K562 (cell line): ENCODE data around the gene SLC49A4. TPM values are rescaled to one million over a fixed set of nuclear protein-coding genes. Genes with fewer than 3 reads are reported as not detected.
A peak's percentile ranks its signal among the peaks of the same experiment; 100 is the strongest.

Experiments
- ATAC-seq: fragments of 200-7000 bp; cut with Tn5 transposase; 3 replicates; pipeline ENCODE4 v1.9.1; 2020; ENCODE audit warnings: moderate library complexity
- BruUV-seq: library from RNA; stranded (reverse); fragments of 400-500 nt; replicated peaks from 2 replicates; lab custom pipeline; 2021; lab: Mats Ljungman, UMichigan
- CTCF ChIA-PET: fragments of 300-600 bp; formaldehyde crosslinking; extraction: SDS; loops from one replicate; lab custom pipeline; 2021; ENCODE audit warnings: low intra/inter-chr PET ratio; lab: Yijun Ruan, JAX
- POLR2A ChIA-PET: fragments of 300-600, 350-650 bp; sonication (Branson Sonifier 250); formaldehyde crosslinking; extraction: SDS; loops from one replicate; lab custom pipeline; 2021; ENCODE audit warnings: antibody characterized with exemption, inconsistent platforms; lab: Yijun Ruan, JAX
- DNase-seq, 4 experiments: peaks; one replicate each; pipeline versions ENCODE4 v3.0.0 to v3.0.0-alpha.2; 2011 to 2018; ENCODE audit warnings: low spot score in 3 of 4, mixed read lengths in 3 of 4; ENCODE audit errors: extremely low read depth in 1 of 4
- FAIRE-seq: peaks from 2 replicates; lab custom pipeline; 2011; peaks lifted over from hg19 to GRCh38; lab: Jason Lieb, UNC
- H2AFZ ChIP-seq: 2 replicates; pipeline ENCODE4 v1.6.0; 2011; ENCODE audit warnings: low read depth, low read length, control low read depth, inconsistent platforms
- H3K27ac ChIP-seq: fragments of 200-600 bp; 3 replicates; pipeline ENCODE4 v1.8.0; 2011; ENCODE audit warnings: low read depth, mild to moderate bottlenecking, control low read depth, inconsistent platforms, low read length, moderate library complexity, mixed read lengths; ENCODE audit errors: extremely low read depth
- H3K27me3 ChIP-seq, 2 experiments: fragments of 300-600 bp in 1 of 2; 2 replicates in 1 of 2; 3 replicates in 1 of 2; pipeline versions ENCODE4 v1.6.0 to v1.8.0; 2011; ENCODE audit warnings: inconsistent platforms in 2 of 2, low read length in 2 of 2, mild to moderate bottlenecking in 1 of 2, mixed read lengths in 1 of 2, moderate library complexity in 1 of 2; ENCODE audit not compliant: control insufficient read depth in 2 of 2, insufficient read depth in 2 of 2
- H3K36me3 ChIP-seq: fragments of 300-600 bp; 3 replicates; pipeline ENCODE4 v1.8.0; 2011; ENCODE audit warnings: mild to moderate bottlenecking, low read length, inconsistent platforms; ENCODE audit not compliant: control insufficient read depth, insufficient read depth
- H3K4me1 ChIP-seq, 2 experiments: fragments of 200-600 bp in 1 of 2; replicated peaks in 1 of 2; 2 replicates in 1 of 2; 3 replicates in 1 of 2; pipeline versions ENCODE4 v1.5.1 to v1.8.0; 2011; ENCODE audit warnings: inconsistent platforms in 2 of 2, low read length in 2 of 2, mild to moderate bottlenecking in 1 of 2, mixed read lengths in 1 of 2, moderate library complexity in 1 of 2; ENCODE audit not compliant: control insufficient read depth in 2 of 2, insufficient read depth in 2 of 2
- H3K4me2 ChIP-seq: 2 replicates; pipeline ENCODE4 v1.6.1; 2011; ENCODE audit warnings: low read length, control low read depth, inconsistent platforms, mixed read lengths; ENCODE audit not compliant: insufficient read depth
- H3K4me3 ChIP-seq: fragments of 200-600 bp; sonication (generic), shearing (Covaris generic); 2 replicates; pipeline ENCODE4 v1.5.1; 2016; ENCODE audit warnings: control low read depth, inconsistent platforms
- H3K79me2 ChIP-seq: fragments of 200-600 bp; 3 replicates; pipeline ENCODE4 v1.8.0; 2011; ENCODE audit warnings: low read length, inconsistent platforms; ENCODE audit not compliant: control insufficient read depth, insufficient read depth
- H3K9ac ChIP-seq, 2 experiments: 2 replicates each; pipeline versions ENCODE4 v1.6.0 to v1.6.1; 2011; ENCODE audit warnings: low read depth in 2 of 2, low read length in 2 of 2, control low read depth in 1 of 2, inconsistent platforms in 1 of 2, mild to moderate bottlenecking in 1 of 2, mixed read lengths in 1 of 2; ENCODE audit not compliant: insufficient read depth in 1 of 2
- H3K9me1 ChIP-seq: one replicate; pipeline ENCODE4 v1.6.0; 2011; ENCODE audit warnings: inconsistent platforms, mild to moderate bottlenecking, low read length, moderate library complexity; ENCODE audit not compliant: control insufficient read depth, insufficient read depth
- H3K9me3 ChIP-seq: replicated peaks from 2 replicates; pipeline ENCODE4 v1.5.1; 2011; ENCODE audit warnings: low read depth, low read length, inconsistent platforms; ENCODE audit not compliant: control insufficient read depth, insufficient read depth
- H4K20me1 ChIP-seq: replicated peaks from 2 replicates; pipeline ENCODE4 v1.6.1; 2011; ENCODE audit warnings: low read length, inconsistent platforms, mixed read lengths; ENCODE audit not compliant: control insufficient read depth, insufficient read depth
- ARID3A ChIP-seq: IDR thresholded peaks from 2 replicates; pipeline ENCODE4 v1.6.1; 2012; ENCODE audit warnings: low read depth, low read length, improper control_type of control experiment, borderline replicate concordance
- EHMT2 ChIP-seq: fragments of 450-650 bp; IDR thresholded peaks from 2 replicates; pipeline ENCODE4 v1.6.1; 2018; ENCODE audit warnings: antibody characterized with exemption
- EP300 ChIP-seq: IDR thresholded peaks from 2 replicates; pipeline ENCODE4 v1.6.1; 2012; ENCODE audit warnings: low read length, improper control_type of control experiment
- HEY1 ChIP-seq: fragments of 250-450 bp; sonication (Bioruptor Pico); IDR thresholded peaks from 2 replicates; pipeline ENCODE4 v1.5.0; 2020; ENCODE audit warnings: mild to moderate bottlenecking, moderate library complexity, borderline replicate concordance
- HSF4 ChIP-seq: fragments of 250-450 bp; sonication (Bioruptor Pico); IDR thresholded peaks from 2 replicates; pipeline ENCODE4 v2.1.2; 2022; ENCODE audit warnings: mild to moderate bottlenecking, moderate library complexity, borderline replicate concordance
- KDM2B ChIP-seq: fragments of 250-450 bp; sonication (Bioruptor Pico); IDR thresholded peaks from 2 replicates; pipeline ENCODE4 v1.8.0; 2021; ENCODE audit warnings: mild to moderate bottlenecking, moderate library complexity
- NFYB ChIP-seq: IDR thresholded peaks from 2 replicates; pipeline ENCODE4 v1.6.1; 2011; ENCODE audit warnings: mild to moderate bottlenecking, moderate library complexity; ENCODE audit not compliant: insufficient read length; ENCODE audit errors: extremely low read depth
- RBFOX2 ChIP-seq: fragments of 200-400 bp; formaldehyde crosslinking; IDR thresholded peaks from 2 replicates; pipeline ENCODE4 v1.6.1; 2017; ENCODE audit warnings: low read depth, mild to moderate bottlenecking, low read length, moderate library complexity
- RFX7 ChIP-seq: fragments of 250-450 bp; sonication (Bioruptor Pico); IDR thresholded peaks from 2 replicates; pipeline ENCODE4 v1.5.1; 2021; ENCODE audit warnings: mild to moderate bottlenecking
- SMARCE1 ChIP-seq: fragments of 450-650 bp; IDR thresholded peaks from 2 replicates; pipeline ENCODE4 v1.7.1; 2016; ENCODE audit warnings: mild to moderate bottlenecking
- SRSF3 ChIP-seq: fragments of 200-400 bp; formaldehyde crosslinking; IDR thresholded peaks from 2 replicates; pipeline ENCODE4 v1.6.1; 2016; ENCODE audit warnings: mild to moderate bottlenecking, low read length, moderate library complexity; ENCODE audit not compliant: insufficient read depth
- ZKSCAN1 ChIP-seq: fragments of 150-350 bp; IDR thresholded peaks from 2 replicates; pipeline ENCODE4 v1.6.1; 2016; ENCODE audit warnings: low read depth, low read length
- ZNF347 ChIP-seq: fragments of 450-650 bp; formaldehyde crosslinking; IDR thresholded peaks from 2 replicates; pipeline ENCODE4 v1.4.0; 2020; ENCODE audit warnings: low read depth, mild to moderate bottlenecking, moderate library complexity
- WGBS: fragments of 100-300 bp; shearing (Covaris generic); methylation state at CpG from one replicate; pipeline ENCODE4 v1.1.6; 2016; ENCODE audit warnings: low coverage, mixed read lengths; ENCODE audit not compliant: insufficient coverage; ENCODE audit errors: missing lambda C conversion rate; 5-methylcytosine and 5-hydroxymethylcytosine counted together
- in situ Hi-C: fragments of 300-500 bp; cut with MboI; formaldehyde crosslinking; loops from 4 replicates; pipeline ENCODE4 v1.15.0; 2018; ENCODE audit warnings: inconsistent platforms, mixed read lengths
- intact Hi-C: fragments of 100-400 bp; cut with micrococcal nuclease; formaldehyde crosslinking; loops from 2 replicates; pipeline ENCODE4 v1.14.2; 2022
- polyA plus RNA-seq, 8 experiments: library from polyadenylated mRNA; depleted of rRNA in 4 of 8; stranded (reverse) in 5 of 8; unstranded in 3 of 8; fragments of >200 nt; fragmentation: Nextera tagmentation in 2 of 8; fragmentation: Illumina TruSeq in 1 of 8; extraction: Ambion mirVana in 2 of 8; extraction: Trizol in 1 of 8; gene quantifications; 2 replicates each; pipeline versions ENCODE4 v1.2.1 to v1.2.3, GENCODE V29; 2011 to 2014; ENCODE audit warnings: inconsistent platforms in 1 of 8, missing spikeins in 1 of 8
- total RNA-seq, 7 experiments: library from RNA; depleted of rRNA in 6 of 7; stranded (reverse); fragments of >200 nt in 6 of 7; fragmentation: Illumina TruSeq in 2 of 7; extraction: Trizol in 2 of 7; gene quantifications; 2 replicates each; pipeline versions ENCODE4 v1.2.1 to v1.2.3, GENCODE V29; 2011 to 2021; ENCODE audit warnings: low replicate concordance in 1 of 7
- TF ChIP-seq, protein P1 (sequence below): fragments of 250-450 bp; sonication (Bioruptor Pico); IDR thresholded peaks from 2 replicates; pipeline ENCODE4 v1.5.0; 2020; ENCODE audit warnings: mild to moderate bottlenecking, borderline replicate concordance

The SLC49A4 gene
- total and polyA plus RNA-seq, 9 of the 15 experiments (the other 6 are each of a cell fraction or from before 2014, with no cell fraction given) = 0.15 to 1.3 (median 0.83) TPM

GRCh38 chr3:122826278-122826677 is 31.4 kb downstream of the SLC49A4 start:
- H3K4me2 ChIP-seq = no peak overlapping the region
- H3K4me1 ChIP-seq = no peaks in the 10 kb centered on the region; a peak in 1 of 5 replicates
- H3K27me3 ChIP-seq = no peaks in the 10 kb centered on the region
- ATAC-seq (no peak), FAIRE-seq (no peak), DNase-seq (no peak)
- intact Hi-C loops (no loop called here), in situ Hi-C loops (no loop called here)
- no peaks in the 10 kb centered on the region for H3K9me3 ChIP-seq
- H4K20me1 ChIP-seq = no peaks in the 10 kb centered on the region
- ChIA-PET POLR2A (interaction anchor here (0.6 kb wide), 1 partner anchor 498 kb away, joined by 3 read pairs; no protein-coding TSS in a partner anchor), CTCF (no interaction called here)
- TF ChIP-seq ZKSCAN1 = 0 out of 2 replicates have a peak, but pooled peaks have one; percentile 39
- no peak for TF ChIP-seq ZNF347
- no peak overlapping the region for H2AFZ ChIP-seq
- H3K36me3 ChIP-seq = no peaks in the 10 kb centered on the region
- H3K27ac ChIP-seq = no peak overlapping the region
- no TSS peak for BruUV-seq
- H3K79me2 ChIP-seq = no peaks in the 10 kb centered on the region
- H3K9ac ChIP-seq = no peak overlapping the region
- WGBS = 17% methylated on average over 1 of the region's 1 CpG
- H3K4me3 ChIP-seq = no peak overlapping the region
- H3K9me1 ChIP-seq = no peaks in the 10 kb centered on the region

- in situ Hi-C loops = no loop called here
- ATAC-seq (no peak), DNase-seq (no peak), FAIRE-seq (no peak)
- no TSS peak for BruUV-seq
- ChIA-PET CTCF (no interaction called here), POLR2A (interaction anchor here (0.6 kb wide), 2 partner anchors 148 to 594 kb away, joined by 3 read pairs; partner anchors contain the start of gene PARP14)
- 27% methylated on average over 4 of the region's 4 CpGs for WGBS
- Histone ChIP-seq H3K4me3 (no peak overlapping the region), H3K36me3 (no peaks in the 10 kb centered on the region), H2AFZ (no peak overlapping the region), H3K4me2 (no peak overlapping the region), H3K79me2 (no peaks in the 10 kb centered on the region), H3K9me1 (no peaks in the 10 kb centered on the region), H4K20me1 (no peaks in the 10 kb centered on the region), H3K4me1 (no peaks in the 10 kb centered on the region; a peak in 1 of 5 replicates), H3K9ac (no peak overlapping the region), H3K9me3 (no peaks in the 10 kb centered on the region), H3K27me3 (no peaks in the 10 kb centered on the region), H3K27ac (no peak overlapping the region)
- intact Hi-C loops = no loop called here
- TF ChIP-seq HSF4 (CRISPR knock-in tag) (no peak), SMARCE1 (no peak), EP300 (no peak), SRSF3 (no peak), NFYB (no peak), KDM2B (CRISPR knock-in tag) (no peak), ARID3A (no peak), RBFOX2 (no peak), HEY1 (no peak), EHMT2 (no peak), RFX7 (CRISPR knock-in tag) (no peak)
- TF ChIP-seq, protein P1, sequence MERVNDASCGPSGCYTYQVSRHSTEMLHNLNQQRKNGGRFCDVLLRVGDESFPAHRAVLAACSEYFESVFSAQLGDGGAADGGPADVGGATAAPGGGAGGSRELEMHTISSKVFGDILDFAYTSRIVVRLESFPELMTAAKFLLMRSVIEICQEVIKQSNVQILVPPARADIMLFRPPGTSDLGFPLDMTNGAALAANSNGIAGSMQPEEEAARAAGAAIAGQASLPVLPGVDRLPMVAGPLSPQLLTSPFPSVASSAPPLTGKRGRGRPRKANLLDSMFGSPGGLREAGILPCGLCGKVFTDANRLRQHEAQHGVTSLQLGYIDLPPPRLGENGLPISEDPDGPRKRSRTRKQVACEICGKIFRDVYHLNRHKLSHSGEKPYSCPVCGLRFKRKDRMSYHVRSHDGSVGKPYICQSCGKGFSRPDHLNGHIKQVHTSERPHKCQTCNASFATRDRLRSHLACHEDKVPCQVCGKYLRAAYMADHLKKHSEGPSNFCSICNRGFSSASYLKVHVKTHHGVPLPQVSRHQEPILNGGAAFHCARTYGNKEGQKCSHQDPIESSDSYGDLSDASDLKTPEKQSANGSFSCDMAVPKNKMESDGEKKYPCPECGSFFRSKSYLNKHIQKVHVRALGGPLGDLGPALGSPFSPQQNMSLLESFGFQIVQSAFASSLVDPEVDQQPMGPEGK (CRISPR knock-in tag) = no peak
These were observed 33.4 kb downstream of the SLC49A4 start for GRCh38 chr3:122828281-122828680.
